ENCODE results near the gene RNFT2.

The RNFT2 gene

GRCh38 chr12:116794725-116795124 is 56.6 kb downstream of the RNFT2 start:
- no peak for TF ChIP-seq CTCF (IDR thresholded peaks at IDR 0.05)
- Histone ChIP-seq H3K27ac (no peak overlapping the region), H3K4me3 (ENCODE audit: low read depth in 1 of 2, low read length in 1 of 2) (no peak overlapping the region), H3K9me3 (no peaks in the 10 kb centered on the region), H3K27me3 (no peaks in the 10 kb centered on the region), H3K4me1 (ENCODE audit: control insufficient read depth in 1 of 2, insufficient read depth in 1 of 2, low read depth in 1 of 2, low read length in 1 of 2) (no peaks in the 10 kb centered on the region), H3K36me3 (no peaks in the 10 kb centered on the region)

- Histone ChIP-seq H3K27me3 (no peaks in the 10 kb centered on the region), H3K36me3 (no peaks in the 10 kb centered on the region), H3K4me1 (ENCODE audit: control insufficient read depth in 1 of 2, insufficient read depth in 1 of 2, low read depth in 1 of 2, low read length in 1 of 2) (no peaks in the 10 kb centered on the region), H3K9me3 (no peaks in the 10 kb centered on the region), H3K27ac (no peak overlapping the region), H3K4me3 (ENCODE audit: low read depth in 1 of 2, low read length in 1 of 2) (no peak overlapping the region)
- TF ChIP-seq CTCF (IDR thresholded peaks at IDR 0.05) = no peak
Observed at GRCh38 chr12:116797885-116798284, 59.8 kb downstream of the RNFT2 start.

- H3K36me3 ChIP-seq = no peaks in the 10 kb centered on the region
- H3K27ac ChIP-seq = no peak overlapping the region
- H3K4me1 ChIP-seq (ENCODE audit: control insufficient read depth in 1 of 2, insufficient read depth in 1 of 2, low read depth in 1 of 2, low read length in 1 of 2) = no peaks in the 10 kb centered on the region
- no peak for TF ChIP-seq CTCF (IDR thresholded peaks at IDR 0.05)
- no peaks in the 10 kb centered on the region for H3K9me3 ChIP-seq
- no peaks in the 10 kb centered on the region for H3K27me3 ChIP-seq
- H3K4me3 ChIP-seq (ENCODE audit: low read depth in 1 of 2, low read length in 1 of 2) = no peak overlapping the region
Observed at GRCh38 chr12:116798719-116799118, 60.6 kb downstream of the RNFT2 start.

- H3K4me1 ChIP-seq (ENCODE audit: control insufficient read depth in 1 of 2, insufficient read depth in 1 of 2, low read depth in 1 of 2, low read length in 1 of 2) = no peaks in the 10 kb centered on the region
- no peaks in the 10 kb centered on the region for H3K27me3 ChIP-seq
- no peak overlapping the region for H3K27ac ChIP-seq
- TF ChIP-seq CTCF (IDR thresholded peaks at IDR 0.05) = no peak
- no peaks in the 10 kb centered on the region for H3K36me3 ChIP-seq
- no peaks in the 10 kb centered on the region for H3K9me3 ChIP-seq
- no peak overlapping the region for H3K4me3 ChIP-seq (ENCODE audit: low read depth in 1 of 2, low read length in 1 of 2)
Observed at GRCh38 chr12:116799955-116800354, 61.8 kb downstream of the RNFT2 start.

GRCh38 chr12:116800918-116801317 is 62.8 kb downstream of the RNFT2 start:
- no peak overlapping the region for H3K4me3 ChIP-seq (ENCODE audit: low read depth in 1 of 2, low read length in 1 of 2)
- H3K9me3 ChIP-seq = no peaks in the 10 kb centered on the region
- H3K4me1 ChIP-seq (ENCODE audit: control insufficient read depth in 1 of 2, insufficient read depth in 1 of 2, low read depth in 1 of 2, low read length in 1 of 2) = no peaks in the 10 kb centered on the region
- no peaks in the 10 kb centered on the region for H3K27me3 ChIP-seq
- no peak for TF ChIP-seq CTCF (IDR thresholded peaks at IDR 0.05)
- H3K27ac ChIP-seq = no peak overlapping the region
- no peaks in the 10 kb centered on the region for H3K36me3 ChIP-seq

- no peaks in the 10 kb centered on the region for H3K4me1 ChIP-seq (ENCODE audit: control insufficient read depth in 1 of 2, insufficient read depth in 1 of 2, low read depth in 1 of 2, low read length in 1 of 2)
- H3K27me3 ChIP-seq = no peaks in the 10 kb centered on the region
- TF ChIP-seq CTCF (IDR thresholded peaks at IDR 0.05) = no peak
- no peak overlapping the region for H3K4me3 ChIP-seq (ENCODE audit: low read depth in 1 of 2, low read length in 1 of 2)
- H3K27ac ChIP-seq = no peak overlapping the region
- no peaks in the 10 kb centered on the region for H3K9me3 ChIP-seq
- no peaks in the 10 kb centered on the region for H3K36me3 ChIP-seq
Observed at GRCh38 chr12:116802018-116802417, 63.9 kb downstream of the RNFT2 start.
